K562 (cell line): ENCODE data around the gene ZC3HAV1L. TPM values are rescaled to one million over a fixed set of nuclear protein-coding genes. Genes with fewer than 3 reads are reported as not detected.

Experiments used
- ATAC-seq: fragments of 200-7000 bp; cut with Tn5 transposase; 3 replicates; pipeline ENCODE4 v1.9.1; 2020; ENCODE audit warnings: moderate library complexity
- BruUV-seq: library from RNA; stranded (reverse); fragments of 400-500 nt; replicated peaks from 2 replicates; lab custom pipeline; 2021; lab: Mats Ljungman, UMichigan
- CTCF ChIA-PET: fragments of 300-600 bp; formaldehyde crosslinking; extraction: SDS; loops from one replicate; lab custom pipeline; 2021; ENCODE audit warnings: low intra/inter-chr PET ratio; lab: Yijun Ruan, JAX
- POLR2A ChIA-PET: fragments of 300-600, 350-650 bp; sonication (Branson Sonifier 250); formaldehyde crosslinking; extraction: SDS; loops from one replicate; lab custom pipeline; 2021; ENCODE audit warnings: antibody characterized with exemption, inconsistent platforms; lab: Yijun Ruan, JAX
- DNase-seq, 4 experiments: peaks; one replicate each; pipeline versions ENCODE4 v3.0.0 to v3.0.0-alpha.2; 2011 to 2018; ENCODE audit warnings: low spot score in 3 of 4, mixed read lengths in 3 of 4; ENCODE audit errors: extremely low read depth in 1 of 4
- FAIRE-seq: peaks from 2 replicates; lab custom pipeline; 2011; peaks lifted over from hg19 to GRCh38; lab: Jason Lieb, UNC
- H2AFZ ChIP-seq: 2 replicates; pipeline ENCODE4 v1.6.0; 2011; ENCODE audit warnings: low read depth, low read length, control low read depth, inconsistent platforms
- H3K27ac ChIP-seq: fragments of 200-600 bp; 3 replicates; pipeline ENCODE4 v1.8.0; 2011; ENCODE audit warnings: low read depth, mild to moderate bottlenecking, control low read depth, inconsistent platforms, low read length, moderate library complexity, mixed read lengths; ENCODE audit errors: extremely low read depth
- H3K27me3 ChIP-seq, 2 experiments: fragments of 300-600 bp in 1 of 2; 2 replicates in 1 of 2; 3 replicates in 1 of 2; pipeline versions ENCODE4 v1.6.0 to v1.8.0; 2011; ENCODE audit warnings: inconsistent platforms in 2 of 2, low read length in 2 of 2, mild to moderate bottlenecking in 1 of 2, mixed read lengths in 1 of 2, moderate library complexity in 1 of 2; ENCODE audit not compliant: control insufficient read depth in 2 of 2, insufficient read depth in 2 of 2
- H3K36me3 ChIP-seq: fragments of 300-600 bp; 3 replicates; pipeline ENCODE4 v1.8.0; 2011; ENCODE audit warnings: mild to moderate bottlenecking, low read length, inconsistent platforms; ENCODE audit not compliant: control insufficient read depth, insufficient read depth
- H3K4me1 ChIP-seq, 2 experiments: fragments of 200-600 bp in 1 of 2; replicated peaks in 1 of 2; 2 replicates in 1 of 2; 3 replicates in 1 of 2; pipeline versions ENCODE4 v1.5.1 to v1.8.0; 2011; ENCODE audit warnings: inconsistent platforms in 2 of 2, low read length in 2 of 2, mild to moderate bottlenecking in 1 of 2, mixed read lengths in 1 of 2, moderate library complexity in 1 of 2; ENCODE audit not compliant: control insufficient read depth in 2 of 2, insufficient read depth in 2 of 2
- H3K4me2 ChIP-seq: 2 replicates; pipeline ENCODE4 v1.6.1; 2011; ENCODE audit warnings: low read length, control low read depth, inconsistent platforms, mixed read lengths; ENCODE audit not compliant: insufficient read depth
- H3K4me3 ChIP-seq: fragments of 200-600 bp; sonication (generic), shearing (Covaris generic); 2 replicates; pipeline ENCODE4 v1.5.1; 2016; ENCODE audit warnings: control low read depth, inconsistent platforms
- H3K79me2 ChIP-seq: fragments of 200-600 bp; 3 replicates; pipeline ENCODE4 v1.8.0; 2011; ENCODE audit warnings: low read length, inconsistent platforms; ENCODE audit not compliant: control insufficient read depth, insufficient read depth
- H3K9ac ChIP-seq, 2 experiments: 2 replicates each; pipeline versions ENCODE4 v1.6.0 to v1.6.1; 2011; ENCODE audit warnings: low read depth in 2 of 2, low read length in 2 of 2, control low read depth in 1 of 2, inconsistent platforms in 1 of 2, mild to moderate bottlenecking in 1 of 2, mixed read lengths in 1 of 2; ENCODE audit not compliant: insufficient read depth in 1 of 2
- H3K9me1 ChIP-seq: one replicate; pipeline ENCODE4 v1.6.0; 2011; ENCODE audit warnings: inconsistent platforms, mild to moderate bottlenecking, low read length, moderate library complexity; ENCODE audit not compliant: control insufficient read depth, insufficient read depth
- H3K9me3 ChIP-seq: replicated peaks from 2 replicates; pipeline ENCODE4 v1.5.1; 2011; ENCODE audit warnings: low read depth, low read length, inconsistent platforms; ENCODE audit not compliant: control insufficient read depth, insufficient read depth
- H4K20me1 ChIP-seq: replicated peaks from 2 replicates; pipeline ENCODE4 v1.6.1; 2011; ENCODE audit warnings: low read length, inconsistent platforms, mixed read lengths; ENCODE audit not compliant: control insufficient read depth, insufficient read depth
- AFF1 ChIP-seq, 2 experiments: fragments of 450-650 bp; IDR thresholded peaks; 2 replicates each; pipeline ENCODE4 v1.6.1; 2018; ENCODE audit warnings: mild to moderate bottlenecking in 2 of 2, low read depth in 1 of 2; ENCODE audit not compliant: partially characterized antibody in 2 of 2
- BCL6 ChIP-seq: fragments of 250-450 bp; sonication (Bioruptor Pico); IDR thresholded peaks from 2 replicates; pipeline ENCODE4 v1.4.0; 2020
- DMBX1 ChIP-seq: fragments of 250-450 bp; sonication (Bioruptor Pico); IDR thresholded peaks from 2 replicates; pipeline ENCODE4 v1.8.0; 2022; ENCODE audit warnings: inconsistent platforms, mild to moderate bottlenecking, moderate library complexity, borderline replicate concordance
- EZH2 ChIP-seq: IDR thresholded peaks from 2 replicates; pipeline ENCODE4 v1.6.1; 2012; ENCODE audit warnings: low read depth, mild to moderate bottlenecking, inconsistent platforms, low read length, borderline replicate concordance
- NCOA4 ChIP-seq: fragments of 450-650 bp; IDR thresholded peaks from 2 replicates; pipeline ENCODE4 v1.6.1; 2018; ENCODE audit warnings: mild to moderate bottlenecking; ENCODE audit not compliant: partially characterized antibody
- NR2C2 ChIP-seq, 2 experiments: fragments of 200-800 bp in 1 of 2; sonication (Bioruptor generic) in 1 of 2; sonication (generic) in 1 of 2; formaldehyde crosslinking in 1 of 2; IDR thresholded peaks; 2 replicates each; pipeline versions ENCODE4 v1.6.1 to v1.8.0; 2016 to 2022; ENCODE audit warnings: mild to moderate bottlenecking in 1 of 2, missing compliant biosample characterization in 1 of 2, missing genetic modification characterization in 1 of 2, missing genetic modification reagents in 1 of 2
- SETDB1 ChIP-seq: IDR thresholded peaks from one replicate; pipeline ENCODE4 v1.6.1; 2012; ENCODE audit warnings: low read length, control low read depth, inconsistent platforms
- SNIP1 ChIP-seq: fragments of 450-650 bp; IDR thresholded peaks from 2 replicates; pipeline ENCODE4 v1.7.1; 2017; ENCODE audit warnings: low read depth, mild to moderate bottlenecking
- TCFL5 ChIP-seq: fragments of 250-450 bp; sonication (Bioruptor Pico); conservative IDR thresholded peaks from 2 replicates; pipeline ENCODE4 v1.6.1; 2021; ENCODE audit warnings: mild to moderate bottlenecking, moderate library complexity, matching md5 sums
- YY1 ChIP-seq, 3 experiments: IDR thresholded peaks; 2 replicates each; pipeline ENCODE4 v1.6.1; 2011; ENCODE audit warnings: low read length in 2 of 3, mild to moderate bottlenecking in 2 of 3, moderate library complexity in 2 of 3, borderline replicate concordance in 1 of 3, control low read depth in 1 of 3, low read depth in 1 of 3; ENCODE audit not compliant: insufficient read depth in 3 of 3, insufficient replicate concordance in 2 of 3, control insufficient read depth in 1 of 3, insufficient read length in 1 of 3; ENCODE audit errors: extremely low read depth in 1 of 3
- ZFP30 ChIP-seq: fragments of 250-450 bp; sonication (Bioruptor Pico); IDR thresholded peaks from 2 replicates; pipeline ENCODE4 v1.8.0; 2022; ENCODE audit warnings: moderate library complexity, mild to moderate bottlenecking, inconsistent platforms, borderline replicate concordance
- ZMIZ1 ChIP-seq, 2 experiments: fragments of 150-350 bp in 1 of 2; IDR thresholded peaks; 2 replicates each; pipeline ENCODE4 v1.6.1; 2012 to 2016; ENCODE audit warnings: low read depth in 2 of 2, low read length in 2 of 2, mild to moderate bottlenecking in 1 of 2, moderate library complexity in 1 of 2
- ZNF3 ChIP-seq: fragments of 250-450 bp; sonication (Bioruptor Pico); IDR thresholded peaks from 2 replicates; pipeline ENCODE4 v1.5.0; 2021; ENCODE audit warnings: mild to moderate bottlenecking, moderate library complexity
- WGBS: fragments of 100-300 bp; shearing (Covaris generic); methylation state at CpG from one replicate; pipeline ENCODE4 v1.1.6; 2016; ENCODE audit warnings: low coverage, mixed read lengths; ENCODE audit not compliant: insufficient coverage; ENCODE audit errors: missing lambda C conversion rate; 5-methylcytosine and 5-hydroxymethylcytosine counted together
- in situ Hi-C: fragments of 300-500 bp; cut with MboI; formaldehyde crosslinking; loops from 4 replicates; pipeline ENCODE4 v1.15.0; 2018; ENCODE audit warnings: inconsistent platforms, mixed read lengths
- intact Hi-C: fragments of 100-400 bp; cut with micrococcal nuclease; formaldehyde crosslinking; loops from 2 replicates; pipeline ENCODE4 v1.14.2; 2022
- polyA plus RNA-seq, 8 experiments: library from polyadenylated mRNA; depleted of rRNA in 4 of 8; stranded (reverse) in 5 of 8; unstranded in 3 of 8; fragments of >200 nt; fragmentation: Nextera tagmentation in 2 of 8; fragmentation: Illumina TruSeq in 1 of 8; extraction: Ambion mirVana in 2 of 8; extraction: Trizol in 1 of 8; gene quantifications; 2 replicates each; pipeline versions ENCODE4 v1.2.1 to v1.2.3, GENCODE V29; 2011 to 2014; ENCODE audit warnings: inconsistent platforms in 1 of 8, missing spikeins in 1 of 8
- total RNA-seq, 7 experiments: library from RNA; depleted of rRNA in 6 of 7; stranded (reverse); fragments of >200 nt in 6 of 7; fragmentation: Illumina TruSeq in 2 of 7; extraction: Trizol in 2 of 7; gene quantifications; 2 replicates each; pipeline versions ENCODE4 v1.2.1 to v1.2.3, GENCODE V29; 2011 to 2021; ENCODE audit warnings: low replicate concordance in 1 of 7

ZC3HAV1L gene
- total and polyA plus RNA-seq, 9 of the 15 experiments (the other 6 are each of a cell fraction or from before 2014, with no cell fraction given): not detected

- ATAC-seq (no peak), FAIRE-seq (no peak), DNase-seq (no peak)
- 11% methylated on average over 6 of the region's 6 CpGs for WGBS
- Histone ChIP-seq H4K20me1 (peaks cover 7% of the 10 kb centered on the region; the same call in 1 of the 2 replicates), H3K4me1 (peaks cover 0 to 14% of the 10 kb centered on the region in 2 experiments; a peak in 2 of 5 replicates), H3K9me3 (no peaks in the 10 kb centered on the region), H2AFZ (no peak overlapping the region), H3K9me1 (no peaks in the 10 kb centered on the region), H3K27me3 (peaks cover 73 to 74% of the 10 kb centered on the region in 2 experiments), H3K9ac (no peak overlapping the region), H3K36me3 (no peaks in the 10 kb centered on the region), H3K27ac (no peak overlapping the region), H3K79me2 (no peaks in the 10 kb centered on the region), H3K4me2 (no peak overlapping the region), H3K4me3 (no peak overlapping the region)
- in situ Hi-C loops (no loop called here), intact Hi-C loops (no loop called here)
- BruUV-seq: no TSS peak
- ChIA-PET CTCF (no interaction called here), POLR2A (interaction anchor here (1.1 to 1.2 kb wide), 3 partner anchors 34 to 92 kb away, joined by 4 read pairs; no protein-coding TSS in a partner anchor)
- TF ChIP-seq TCFL5 (CRISPR knock-in tag) (no peak), DMBX1 (CRISPR knock-in tag) (no peak), ZMIZ1 (IDR thresholded peaks at IDR 0.05; ENCODE audit: low read depth in 2 of 2, low read length in 2 of 2) (no peak), SNIP1 (no peak), NR2C2 (CRISPR knock-in tag; IDR thresholded peaks at IDR 0.05) (0 out of 2 replicates have a peak, but pooled peaks have one; percentile 31), NR2C2 (tag; IDR thresholded peaks at IDR 0.05) (no peak), BCL6 (no peak), NCOA4 (no peak), ZNF3 (no peak), ZFP30 (CRISPR knock-in tag) (no peak), YY1 (IDR thresholded peaks at IDR 0.05; ENCODE audit: borderline replicate concordance in 1 of 3, control insufficient read depth in 1 of 3, extremely low read depth in 1 of 3, insufficient read depth in 3 of 3, insufficient read length in 1 of 3, insufficient replicate concordance in 2 of 3, low read depth in 1 of 3, low read length in 2 of 3) (no peak), AFF1 (IDR thresholded peaks at IDR 0.05; ENCODE audit: low read depth in 1 of 2, partially characterized antibody in 2 of 2) (no peak), EZH2 (peak; percentile 79; the same call in 1 of the 2 replicates), SETDB1 (no peak)
Observed at GRCh38 chr7:138978541-138979184, 57.2 kb downstream of the ZC3HAV1L start.
